H1 (cell line): ENCODE measurements around the gene UBASH3B. TPM values are rescaled to one million over a fixed set of nuclear protein-coding genes. Genes with fewer than 3 reads are reported as not detected.

Experiments used
- CTCF ChIA-PET: fragments of 300-600 bp; sonication (Branson Sonifier 250); formaldehyde crosslinking; loops from one replicate; lab custom pipeline; 2021; ENCODE audit not compliant: partially characterized antibody; lab: Charles Lee
- POLR2A ChIA-PET: fragments of 300-600 bp; sonication (Branson Sonifier 250); formaldehyde crosslinking; loops from one replicate; lab custom pipeline; 2021; ENCODE audit warnings: inconsistent platforms; ENCODE audit not compliant: partially characterized antibody; lab: Charles Lee
- DNase-seq, 2 experiments: peaks; one replicate each; pipeline versions ENCODE4 v3.0.0 to v3.0.0-alpha.2; 2010 to 2022; ENCODE audit warnings: low spot score in 2 of 2, low read depth in 1 of 2, mixed read lengths in 1 of 2
- FAIRE-seq: peaks from 2 replicates; lab custom pipeline; 2011; peaks lifted over from hg19 to GRCh38; lab: Jason Lieb, UNC
- H2AFZ ChIP-seq: 2 replicates; pipeline ENCODE4 v1.8.1; 2012; ENCODE audit warnings: low read length, inconsistent platforms
- H2AK5ac ChIP-seq: 2 replicates; pipeline ENCODE4 v1.6.1; 2013; ENCODE audit warnings: low read depth, low read length
- H2BK120ac ChIP-seq: replicated peaks from 2 replicates; pipeline ENCODE3; 2013; ENCODE audit warnings: low read depth, low read length, inconsistent platforms
- H2BK12ac ChIP-seq: 2 replicates; pipeline ENCODE4 v1.6.1; 2013; ENCODE audit warnings: low read depth, low read length
- H2BK15ac ChIP-seq: 2 replicates; pipeline ENCODE4 v1.6.1; 2013; ENCODE audit warnings: low read length
- H2BK20ac ChIP-seq: 2 replicates; pipeline ENCODE4 v1.6.1; 2013; ENCODE audit warnings: low read length
- H2BK5ac ChIP-seq: 2 replicates; pipeline ENCODE4 v1.6.1; 2013; ENCODE audit warnings: low read depth, low read length
- H3K14ac ChIP-seq: 2 replicates; pipeline ENCODE4 v1.6.1; 2013; ENCODE audit warnings: inconsistent platforms; ENCODE audit not compliant: insufficient read length
- H3K18ac ChIP-seq: 2 replicates; pipeline ENCODE4 v1.6.1; 2013; ENCODE audit warnings: low read length; ENCODE audit errors: extremely low read depth
- H3K23ac ChIP-seq: 2 replicates; pipeline ENCODE4 v1.6.1; 2013; ENCODE audit warnings: inconsistent platforms; ENCODE audit not compliant: insufficient read length
- H3K23me2 ChIP-seq: 2 replicates; pipeline ENCODE4 v1.6.1; 2013; ENCODE audit warnings: low read depth, low read length
- H3K27ac ChIP-seq: 2 replicates; pipeline ENCODE4 v1.6.1; 2011; ENCODE audit warnings: low read depth, low read length, inconsistent platforms
- H3K27me3 ChIP-seq, 4 experiments: replicated peaks in 1 of 4; 1 replicate in 1 of 4; 2 replicates in 3 of 4; pipeline versions ENCODE4 v1.6.1 to v1.8.1; 2011 to 2013; ENCODE audit warnings: low read length in 3 of 4, mild to moderate bottlenecking in 3 of 4, inconsistent platforms in 2 of 4, mixed read lengths in 2 of 4, moderate library complexity in 1 of 4; ENCODE audit not compliant: control insufficient read depth in 3 of 4, insufficient read depth in 3 of 4; ENCODE audit errors: extremely low read depth in 1 of 4
- H3K36me3 ChIP-seq, 4 experiments: 2 replicates each; pipeline versions ENCODE4 v1.6.1 to v1.8.1; 2011 to 2013; ENCODE audit warnings: mild to moderate bottlenecking in 4 of 4, low read length in 3 of 4, moderate library complexity in 2 of 4, control low read depth in 1 of 4, inconsistent platforms in 1 of 4; ENCODE audit not compliant: insufficient read depth in 4 of 4, control insufficient read depth in 2 of 4
- H3K4ac ChIP-seq: replicated peaks from 2 replicates; pipeline ENCODE3; 2013; ENCODE audit warnings: low read length, low read depth, mixed read lengths, inconsistent platforms; ENCODE audit not compliant: insufficient read length
- H3K4me1 ChIP-seq, 4 experiments: replicated peaks in 1 of 4; 1 replicate in 1 of 4; 2 replicates in 3 of 4; pipeline versions ENCODE4 v1.6.1 to v1.8.1; 2011 to 2013; ENCODE audit warnings: low read length in 3 of 4, inconsistent platforms in 2 of 4, mixed read lengths in 1 of 4; ENCODE audit not compliant: insufficient read depth in 4 of 4, control insufficient read depth in 3 of 4
- H3K4me2 ChIP-seq, 2 experiments: 2 replicates each; pipeline versions ENCODE4 v1.6.1 to v1.8.1; 2011 to 2013; ENCODE audit warnings: low read depth in 2 of 2, low read length in 2 of 2, control low read depth in 1 of 2, inconsistent platforms in 1 of 2, mild to moderate bottlenecking in 1 of 2; ENCODE audit not compliant: insufficient read depth in 1 of 2
- H3K4me3 ChIP-seq, 4 experiments: fragments of 200-600, 300-600 bp in 1 of 4; sonication (generic), shearing (Covaris generic), sonication (Bioruptor Twin) in 1 of 4; 2 replicates each; pipeline versions ENCODE4 v1.5.1 to v1.8.1; 2011 to 2016; ENCODE audit warnings: low read length in 4 of 4, low read depth in 3 of 4, control low read depth in 2 of 4, inconsistent platforms in 2 of 4, mild to moderate bottlenecking in 2 of 4, mixed read lengths in 1 of 4, moderate library complexity in 1 of 4; ENCODE audit not compliant: insufficient read depth in 2 of 4; ENCODE audit errors: extremely low read depth in 1 of 4
- H3K56ac ChIP-seq: replicated peaks from 2 replicates; pipeline ENCODE3; 2013; ENCODE audit warnings: low read depth, mild to moderate bottlenecking, mixed read lengths, low read length, inconsistent platforms; ENCODE audit not compliant: insufficient read length
- H3K79me1 ChIP-seq: 2 replicates; pipeline ENCODE4 v1.6.1; 2013; ENCODE audit warnings: low read depth, low read length, control low read depth
- H3K79me2 ChIP-seq, 2 experiments: 2 replicates each; pipeline versions ENCODE4 v1.6.1 to v1.8.1; 2012 to 2013; ENCODE audit warnings: low read length in 2 of 2, mild to moderate bottlenecking in 2 of 2, inconsistent platforms in 1 of 2; ENCODE audit not compliant: insufficient read depth in 2 of 2, control insufficient read depth in 1 of 2
- H3K9ac ChIP-seq, 4 experiments: replicated peaks in 1 of 4; 1 replicate in 1 of 4; 2 replicates in 3 of 4; pipeline versions ENCODE4 v1.6.1 to v1.8.1; 2011 to 2013; ENCODE audit warnings: low read depth in 3 of 4, low read length in 3 of 4, control low read depth in 2 of 4, mild to moderate bottlenecking in 2 of 4, moderate library complexity in 2 of 4, inconsistent platforms in 1 of 4; ENCODE audit errors: extremely low read depth in 1 of 4
- H3K9me3 ChIP-seq, 2 experiments: 2 replicates each; pipeline versions ENCODE4 v1.6.1 to v1.8.1; 2012 to 2013; ENCODE audit warnings: mild to moderate bottlenecking in 2 of 2, moderate library complexity in 2 of 2, control low read depth in 1 of 2, inconsistent platforms in 1 of 2, low read depth in 1 of 2, low read length in 1 of 2, mixed read lengths in 1 of 2; ENCODE audit not compliant: insufficient read depth in 2 of 2
- H4K20me1 ChIP-seq, 2 experiments: replicated peaks in 1 of 2; 2 replicates each; pipeline versions ENCODE3 to v1.8.1; 2011 to 2013; ENCODE audit warnings: inconsistent platforms in 2 of 2, low read length in 2 of 2, mild to moderate bottlenecking in 1 of 2; ENCODE audit not compliant: insufficient read depth in 2 of 2, control insufficient read depth in 1 of 2
- H4K5ac ChIP-seq: 2 replicates; pipeline ENCODE4 v1.6.1; 2013; ENCODE audit warnings: low read length, low read depth, mixed read lengths, inconsistent platforms; ENCODE audit not compliant: insufficient read length
- H4K8ac ChIP-seq: 2 replicates; pipeline ENCODE4 v1.8.0; 2013; ENCODE audit warnings: mild to moderate bottlenecking, moderate library complexity, low read length, inconsistent platforms; ENCODE audit not compliant: insufficient read depth; ENCODE audit errors: extremely low read depth
- H4K91ac ChIP-seq: replicated peaks from 2 replicates; pipeline ENCODE3; 2013; ENCODE audit warnings: low read length, mixed read lengths, inconsistent platforms; ENCODE audit not compliant: insufficient read length
- ATF2 ChIP-seq: IDR thresholded peaks from 2 replicates; pipeline ENCODE4 v1.6.1; 2012; ENCODE audit warnings: low read length, inconsistent platforms
- CHD1 ChIP-seq: IDR thresholded peaks from 2 replicates; pipeline ENCODE4 v1.6.1; 2012; ENCODE audit warnings: low read depth, low read length, improper control_type of control experiment
- CHD2 ChIP-seq: IDR thresholded peaks from 2 replicates; pipeline ENCODE4 v1.6.1; 2012; ENCODE audit warnings: low read length, improper control_type of control experiment
- EGR1 ChIP-seq: IDR thresholded peaks from 2 replicates; pipeline ENCODE4 v1.6.1; 2011; ENCODE audit warnings: low read depth, low read length, borderline replicate concordance
- GABPA ChIP-seq: IDR thresholded peaks from 2 replicates; pipeline ENCODE4 v1.6.1; 2011; ENCODE audit warnings: mild to moderate bottlenecking, low read length, moderate library complexity, borderline replicate concordance; ENCODE audit not compliant: insufficient read depth
- GTF2F1 ChIP-seq: IDR thresholded peaks from 2 replicates; pipeline ENCODE4 v1.6.1; 2012; ENCODE audit warnings: low read depth, low read length, improper control_type of control experiment, borderline replicate concordance
- JUND ChIP-seq: IDR thresholded peaks from 2 replicates; pipeline ENCODE4 v1.6.1; 2011; ENCODE audit warnings: mild to moderate bottlenecking, improper control_type of control experiment, low read length
- PHF8 ChIP-seq: fragments of 200-600 bp; sonication (generic); conservative IDR thresholded peaks from 2 replicates; pipeline ENCODE4 v1.7.1; 2012; ENCODE audit warnings: low read depth, mild to moderate bottlenecking, inconsistent platforms, low read length, moderate library complexity
- POLR2A ChIP-seq, 2 experiments: IDR thresholded peaks; 1 replicate in 1 of 2; 2 replicates in 1 of 2; pipeline ENCODE4 v1.6.1; 2011; ENCODE audit warnings: low read depth in 2 of 2, low read length in 2 of 2, mild to moderate bottlenecking in 2 of 2; ENCODE audit errors: control extremely low read depth in 1 of 2
- SP4 ChIP-seq: IDR thresholded peaks from 2 replicates; pipeline ENCODE4 v1.6.1; 2012; ENCODE audit warnings: low read length, inconsistent platforms
- SRF ChIP-seq: IDR thresholded peaks from 2 replicates; pipeline ENCODE4 v1.6.1; 2011; ENCODE audit warnings: mild to moderate bottlenecking, low read depth, low read length, moderate library complexity
- TAF1 ChIP-seq: IDR thresholded peaks from 2 replicates; pipeline ENCODE4 v1.6.1; 2011; ENCODE audit warnings: mild to moderate bottlenecking, low read depth, low read length
- USF2 ChIP-seq: IDR thresholded peaks from 2 replicates; pipeline ENCODE4 v1.6.1; 2011; ENCODE audit warnings: low read length, improper control_type of control experiment
- WGBS, 2 experiments: shearing (Covaris generic) in 1 of 2; methylation state at CpG; one replicate each; pipeline versions ENCODE4 v1.1.6 to v1.1.7; 2013 to 2015; ENCODE audit warnings: low lambda C conversion rate in 2 of 2, mixed read lengths in 2 of 2, inconsistent platforms in 1 of 2, low coverage in 1 of 2, missing lambda C conversion rate in 1 of 2; ENCODE audit not compliant: insufficient replicate concordance in 2 of 2, insufficient coverage in 1 of 2, insufficient read length in 1 of 2; ENCODE audit errors: extremely low coverage in 1 of 2, missing lambda C conversion rate in 1 of 2; 5-methylcytosine and 5-hydroxymethylcytosine counted together
- polyA plus RNA-seq, 7 experiments: library from polyadenylated mRNA; depleted of rRNA in 3 of 7; stranded (reverse) in 5 of 7; unstranded in 2 of 7; fragments of >200 nt in 5 of 7; fragments of 200-250 nt in 2 of 7; gene quantifications; 1 replicate in 5 of 7; 2 replicates in 1 of 7; 4 replicates in 1 of 7; pipeline versions ENCODE4 v1.2.1 to v1.2.3, GENCODE V29; 2011 to 2013; ENCODE audit warnings: missing spikeins in 2 of 7, mixed read lengths in 2 of 7
- total RNA-seq: library from RNA; stranded (reverse); fragmentation: NEBNext Ultra II Directional; extraction: Animal tissue kit (Norgen Biotek cat#: 25700); gene quantifications from 2 replicates; pipeline ENCODE4 v1.2.1, GENCODE V29; 2021

Gene UBASH3B
- total and polyA plus RNA-seq, 2 of the 8 experiments (the other 6 are each of a cell fraction or from before 2014, with no cell fraction given): 7.5 to 9.5 TPM

GRCh38 chr11:122642971-122643370 is 12.6 kb upstream of the UBASH3B start:
- H3K23me2 ChIP-seq: no peaks in the 10 kb centered on the region
- H3K23ac ChIP-seq: no peak overlapping the region
- no peak overlapping the region for H2BK20ac ChIP-seq
- no peaks in the 10 kb centered on the region for H3K4me1 ChIP-seq
- no peak overlapping the region for H3K14ac ChIP-seq
- no peak overlapping the region for H3K27ac ChIP-seq
- H4K8ac ChIP-seq: no peak overlapping the region
- H2AK5ac ChIP-seq: no peak overlapping the region
- DNase-seq (no peak), FAIRE-seq (no peak)
- peak overlapping the region; percentile 19; the same call in 1 of the 2 replicates for H2AFZ ChIP-seq
- H3K36me3 ChIP-seq: no peaks in the 10 kb centered on the region
- no peak overlapping the region; a peak in 1 of 7 replicates for H3K9ac ChIP-seq
- no peaks in the 10 kb centered on the region for H3K79me1 ChIP-seq
- H3K4ac ChIP-seq: no peak overlapping the region
- no peaks in the 10 kb centered on the region for H3K27me3 ChIP-seq
- ChIA-PET CTCF (interaction anchor here (0.6 to 1.9 kb wide), 3 partner anchors 15 to 793 kb away, joined by 3 to 4 read pairs (median 4); no protein-coding TSS in a partner anchor), POLR2A (interaction anchor here (0.9 kb wide), 1 partner anchor 13 kb away, joined by 3 read pairs; no protein-coding TSS in a partner anchor)
- no peak overlapping the region for H3K4me3 ChIP-seq
- H3K4me2 ChIP-seq: no peak overlapping the region
- H3K18ac ChIP-seq: no peak overlapping the region
- WGBS, 2 experiments: 88% methylated on average over 6 of the region's 6 CpGs; no CpG with 5 or more reads in 1 of the 2 experiments
- no peak overlapping the region for H4K5ac ChIP-seq
- H2BK15ac ChIP-seq: no peak overlapping the region
- no peak overlapping the region for H2BK12ac ChIP-seq
- H2BK5ac ChIP-seq: no peak overlapping the region
- no peaks in the 10 kb centered on the region for H3K79me2 ChIP-seq
- H4K91ac ChIP-seq: no peak overlapping the region
- H3K9me3 ChIP-seq: no peaks in the 10 kb centered on the region
- no peaks in the 10 kb centered on the region for H4K20me1 ChIP-seq
- H3K56ac ChIP-seq: no peak overlapping the region
- H2BK120ac ChIP-seq: no peak overlapping the region
- no peak for TF ChIP-seq POLR2A (IDR thresholded peaks at IDR 0.05; ENCODE audit: control extremely low read depth in 1 of 2, low read depth in 2 of 2, low read length in 2 of 2)
- TF ChIP-seq TAF1: no peak
- no peak for TF ChIP-seq JUND
- no peak for TF ChIP-seq CHD2
- TF ChIP-seq ATF2: no peak
- TF ChIP-seq SP4: no peak
- no peak for TF ChIP-seq PHF8
- no peak for TF ChIP-seq USF2
- TF ChIP-seq GTF2F1: no peak
- no peak for TF ChIP-seq EGR1
- TF ChIP-seq CHD1: no peak
- no peak for TF ChIP-seq SRF
- TF ChIP-seq GABPA: no peak
